ENCODE data around the gene SMAD5. TPM values are rescaled to one million over a fixed set of nuclear protein-coding genes. Genes with fewer than 3 reads are reported as not detected.

The SMAD5 gene
- total and polyA plus RNA-seq, 2 of the 13 experiments (the other 11 are each of a cell fraction or from before 2014, with no cell fraction given) = 27.2 to 48.5 TPM

- no peaks in the 10 kb centered on the region for H3K27me3 ChIP-seq (ENCODE audit: control insufficient read depth in 1 of 2, insufficient read depth in 2 of 2, low read length in 2 of 2)
- H3K4me2 ChIP-seq (ENCODE audit: low read depth, low read length) = no peak overlapping the region
- ATAC-seq = no peak
- H3K9ac ChIP-seq (ENCODE audit: insufficient read depth, low read depth, low read length) = no peak overlapping the region
- WGBS (ENCODE audit: low lambda C conversion rate) = 87% methylated on average over 1 of the region's 1 CpG
- in situ Hi-C loops (cut with HindIII; ENCODE audit: extremely low pct_ligation_motif_present, low pct_unique_long_range_greater_than_20kb) = no loop called here
- DNase-seq (ENCODE audit: low spot score) = no peak
- H2AFZ ChIP-seq (ENCODE audit: low read length) = no peak overlapping the region
- intact Hi-C loops (cut with micrococcal nuclease; ENCODE audit: unreplicated experiment) = no loop called here
- no peak overlapping the region for H3K27ac ChIP-seq (ENCODE audit: extremely low read length, insufficient read depth, low read length)
- no peaks in the 10 kb centered on the region for H3K9me3 ChIP-seq (ENCODE audit: low read length)
- H3K4me3 ChIP-seq (replicated peaks in 1 of 3; ENCODE audit: insufficient read depth in 1 of 3, low read depth in 2 of 3, low read length in 3 of 3) = no peak overlapping the region
- H3K36me3 ChIP-seq (replicated peaks in 1 of 2; ENCODE audit: control insufficient read depth in 1 of 2, insufficient read depth in 2 of 2, low read length in 2 of 2) = peaks cover 2 to 16% of the 10 kb centered on the region in 2 experiments; a peak in 4 of 5 replicates
- FAIRE-seq = no peak
- no peaks in the 10 kb centered on the region for H4K20me1 ChIP-seq (ENCODE audit: insufficient read depth, low read length)
- no TSS peak for BruUV-seq (replicated peaks)
- ChIA-PET POLR2A (no interaction called here), CTCF (ENCODE audit: low intra/inter-chr PET ratio, low total read pairs) (no interaction called here)
- no peaks in the 10 kb centered on the region for H3K79me2 ChIP-seq (ENCODE audit: insufficient read depth, low read length)
- TF ChIP-seq ZNF317 (CRISPR knock-in tag; IDR thresholded peaks at IDR 0.05) = no peak
- no peak for TF ChIP-seq ZNF441 (CRISPR knock-in tag; IDR thresholded peaks at IDR 0.05; ENCODE audit: borderline replicate concordance)
- H3K4me1 ChIP-seq (ENCODE audit: insufficient read depth, low read length) = peaks cover 29% of the 10 kb centered on the region
These were observed 50.0 kb downstream of the SMAD5 start for GRCh38 chr5:136182618-136183017.

- no peak for ATAC-seq
- in situ Hi-C loops (cut with HindIII; ENCODE audit: extremely low pct_ligation_motif_present, low pct_unique_long_range_greater_than_20kb) = no loop called here
- peaks cover 29% of the 10 kb centered on the region for H3K4me1 ChIP-seq (ENCODE audit: insufficient read depth, low read length)
- H3K36me3 ChIP-seq (replicated peaks in 1 of 2; ENCODE audit: control insufficient read depth in 1 of 2, insufficient read depth in 2 of 2, low read length in 2 of 2) = peaks cover 0 to 3% of the 10 kb centered on the region in 2 experiments; a peak in 2 of 5 replicates
- no peak overlapping the region for H3K9ac ChIP-seq (ENCODE audit: insufficient read depth, low read depth, low read length)
- no peaks in the 10 kb centered on the region for H3K9me3 ChIP-seq (ENCODE audit: low read length)
- no peak overlapping the region for H3K4me3 ChIP-seq (replicated peaks in 1 of 3; ENCODE audit: insufficient read depth in 1 of 3, low read depth in 2 of 3, low read length in 3 of 3)
- 97% methylated on average over 5 of the region's 5 CpGs for WGBS (ENCODE audit: low lambda C conversion rate)
- ChIA-PET POLR2A (no interaction called here), CTCF (ENCODE audit: low intra/inter-chr PET ratio, low total read pairs) (no interaction called here)
- intact Hi-C loops (cut with micrococcal nuclease; ENCODE audit: unreplicated experiment) = no loop called here
- no peaks in the 10 kb centered on the region for H4K20me1 ChIP-seq (ENCODE audit: insufficient read depth, low read length)
- FAIRE-seq = no peak
- TF ChIP-seq CC2D1A (CRISPR knock-in tag; IDR thresholded peaks at IDR 0.05) (no peak), RBM22 (optimal IDR thresholded peaks at IDR 0.05; ENCODE audit: low read length) (peak; percentile 24)
- no peaks in the 10 kb centered on the region for H3K79me2 ChIP-seq (ENCODE audit: insufficient read depth, low read length)
- H3K27ac ChIP-seq (ENCODE audit: extremely low read length, insufficient read depth, low read length) = no peak overlapping the region
- BruUV-seq (replicated peaks) = no TSS peak
- H3K27me3 ChIP-seq (ENCODE audit: control insufficient read depth in 1 of 2, insufficient read depth in 2 of 2, low read length in 2 of 2) = no peaks in the 10 kb centered on the region
- no peak overlapping the region for H2AFZ ChIP-seq (ENCODE audit: low read length)
- DNase-seq (ENCODE audit: low spot score) = no peak
- no peak overlapping the region for H3K4me2 ChIP-seq (ENCODE audit: low read depth, low read length)
These were observed 53.5 kb downstream of the SMAD5 start for GRCh38 chr5:136185974-136186665.

Measured in HepG2 (cell line).